Upper lobe of right lung (tissue), 1 donor: ENCODE data around the gene LUZP2. TPM values are rescaled to one million over a fixed set of nuclear protein-coding genes. Genes with fewer than 3 reads are reported as not detected.

Experiments used
- ATAC-seq: fragments of 200-7000 bp; cut with Tn5 transposase; one replicate; pipeline ENCODE4 v1.9.1; 2020; ENCODE audit warnings: mild to moderate bottlenecking, moderate library complexity
- DNase-seq: peaks from one replicate; pipeline ENCODE4 v3.0.0-alpha.2; 2020
- H3K27ac ChIP-seq: fragments of 200-600 bp; one replicate; pipeline ENCODE4 v1.8.0; 2022
- H3K27me3 ChIP-seq: fragments of 200-600 bp; one replicate; pipeline ENCODE4 v1.8.0; 2022; ENCODE audit warnings: mild to moderate bottlenecking
- H3K36me3 ChIP-seq: fragments of 200-600 bp; one replicate; pipeline ENCODE4 v1.8.0; 2022
- H3K4me1 ChIP-seq: fragments of 200-600 bp; one replicate; pipeline ENCODE4 v1.8.0; 2022
- H3K4me3 ChIP-seq: fragments of 200-600 bp; one replicate; pipeline ENCODE4 v1.8.0; 2022; ENCODE audit warnings: mild to moderate bottlenecking
- H3K9me3 ChIP-seq: fragments of 200-600 bp; one replicate; pipeline ENCODE4 v1.8.0; 2022
- CTCF ChIP-seq: fragments of 200-600 bp; IDR thresholded peaks from one replicate; pipeline ENCODE4 v1.8.0; 2022; ENCODE audit warnings: antibody characterized with exemption
- intact Hi-C: fragments of 100-400 bp; cut with DNase I; formaldehyde crosslinking; loops from one replicate; pipeline ENCODE4 v1.11.0; 2022
- total RNA-seq: library from RNA; stranded (reverse); fragmentation: NEBNext Ultra II Directional; extraction: Animal tissue kit (Norgen Biotek cat#: 25700); gene quantifications from one replicate; pipeline ENCODE4 v1.2.1, GENCODE V29; 2021
- donor health status: DM: no; HTN: yes; CAD: no; lungs with severe emphysema.

The LUZP2 gene
- total RNA-seq, 1 donor from 2014 or later = 0.23 TPM

DNA sequence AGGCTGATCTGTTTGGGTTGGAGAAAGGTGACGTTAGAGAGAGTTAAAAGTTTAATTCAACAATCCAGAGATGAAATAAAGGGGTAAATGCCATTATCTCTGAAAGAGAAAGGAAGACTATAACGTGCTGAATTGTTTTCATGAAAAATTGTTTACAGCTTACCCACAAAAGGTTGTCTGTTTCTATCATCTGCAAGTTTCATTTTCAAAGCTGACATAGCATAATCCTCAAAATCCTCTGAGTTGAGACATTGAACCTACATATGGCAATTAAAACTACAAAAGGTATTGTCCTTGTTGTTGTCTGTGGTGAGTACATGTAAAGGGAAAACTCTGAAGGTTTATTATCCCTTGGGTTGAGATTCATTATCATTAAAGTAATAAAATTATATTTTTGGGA, 569.9 kb downstream of the LUZP2 start:
- Histone ChIP-seq H3K36me3 (no peaks in the 10 kb centered on the region), H3K9me3 (no peaks in the 10 kb centered on the region), H3K4me1 (no peaks in the 10 kb centered on the region), H3K4me3 (no peak overlapping the region), H3K27ac (no peak overlapping the region), H3K27me3 (no peaks in the 10 kb centered on the region)
- TF ChIP-seq CTCF = no peak
- DNase-seq (no peak), ATAC-seq (no peak)
- intact Hi-C loops = no loop called here

DNA sequence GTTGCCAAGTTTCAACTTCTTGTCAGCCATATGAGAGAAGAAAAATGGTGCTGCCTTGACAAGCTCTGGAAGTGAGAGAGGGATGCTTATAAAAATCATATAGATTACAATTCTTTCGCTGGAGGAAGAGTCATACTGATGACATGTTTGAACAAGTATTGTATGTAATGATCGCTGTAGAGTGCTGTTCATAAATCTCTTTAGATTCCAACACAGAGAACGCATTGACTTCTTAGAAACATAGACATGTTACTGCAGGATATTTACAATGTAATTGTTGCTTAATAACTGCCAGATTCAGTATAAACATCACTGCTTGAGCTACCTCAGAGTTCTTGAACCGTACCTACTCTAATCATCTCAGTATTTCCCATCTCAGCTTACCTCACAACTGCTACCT, 571.6 kb downstream of the LUZP2 start:
- no peak for ATAC-seq
- intact Hi-C loops = no loop called here
- no peaks in the 10 kb centered on the region for H3K4me1 ChIP-seq
- TF ChIP-seq CTCF = no peak
- H3K9me3 ChIP-seq = no peaks in the 10 kb centered on the region
- H3K36me3 ChIP-seq = no peaks in the 10 kb centered on the region
- DNase-seq = no peak
- no peaks in the 10 kb centered on the region for H3K27me3 ChIP-seq
- H3K27ac ChIP-seq = no peak overlapping the region
- H3K4me3 ChIP-seq = no peak overlapping the region

DNA sequence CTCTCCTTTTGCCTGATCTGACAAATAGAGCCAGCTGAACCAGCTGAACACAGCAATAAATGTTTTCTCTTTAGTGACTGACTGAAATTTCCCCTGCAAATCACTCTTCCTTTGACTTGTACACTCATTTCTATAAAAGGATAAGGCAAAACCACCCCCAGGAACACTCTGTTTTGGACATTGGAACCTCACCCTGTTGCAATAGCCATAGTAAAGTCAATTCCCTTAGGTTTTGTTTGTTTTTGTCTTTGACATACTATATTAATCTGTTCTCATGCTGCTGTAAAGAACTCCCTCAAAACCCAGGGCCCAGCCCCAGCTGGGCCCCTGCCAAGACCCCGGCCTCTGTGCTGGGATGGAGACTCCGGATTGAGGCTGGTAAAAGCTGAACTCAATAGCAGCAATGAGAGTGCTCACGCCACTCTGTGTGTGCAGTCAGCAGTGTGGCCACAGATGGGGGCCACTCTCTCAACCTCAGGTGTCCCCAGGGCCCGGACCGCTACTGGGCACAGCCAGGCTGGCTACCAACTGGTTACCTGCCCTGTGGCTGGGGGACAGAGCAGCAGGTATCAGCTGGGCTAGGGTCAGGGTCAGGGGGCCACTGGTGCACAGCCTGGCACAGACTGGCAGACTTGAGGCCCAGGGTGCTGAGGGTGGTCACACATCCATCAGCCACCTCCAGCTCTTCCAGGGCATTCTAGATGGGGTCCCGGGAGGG, 597.4 kb downstream of the LUZP2 start:
- Histone ChIP-seq H3K4me1 (no peaks in the 10 kb centered on the region), H3K27me3 (no peaks in the 10 kb centered on the region), H3K36me3 (no peaks in the 10 kb centered on the region), H3K27ac (no peak overlapping the region), H3K9me3 (no peaks in the 10 kb centered on the region), H3K4me3 (no peak overlapping the region)
- intact Hi-C loops = no loop called here
- DNase-seq = peak; percentile 37
- no peak for TF ChIP-seq CTCF
- peak; percentile 39 for ATAC-seq

DNA sequence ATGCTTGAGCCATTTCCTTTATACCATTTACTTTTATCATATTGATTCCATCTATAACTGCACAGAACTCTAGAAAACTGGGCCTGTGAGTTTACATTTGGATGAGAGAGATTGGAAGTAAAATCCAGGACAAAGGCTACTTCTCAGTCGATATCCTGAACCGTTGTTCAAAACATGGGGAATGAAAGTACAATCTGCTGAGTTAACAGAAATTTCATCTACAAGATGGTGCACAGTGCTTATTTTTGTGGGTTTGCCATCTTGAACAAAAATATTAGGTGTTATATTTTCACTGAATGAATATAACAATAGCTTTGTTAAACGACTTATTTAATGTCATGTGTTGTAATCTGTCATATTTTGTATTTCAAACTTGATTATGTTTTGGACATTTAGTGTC, 622.6 kb downstream of the LUZP2 start:
- Histone ChIP-seq H3K36me3 (no peaks in the 10 kb centered on the region), H3K9me3 (no peaks in the 10 kb centered on the region), H3K27ac (no peak overlapping the region), H3K27me3 (no peaks in the 10 kb centered on the region), H3K4me3 (no peak overlapping the region), H3K4me1 (no peaks in the 10 kb centered on the region)
- intact Hi-C loops = no loop called here
- no peak for TF ChIP-seq CTCF
- ATAC-seq (no peak), DNase-seq (no peak)
